Stimulated activated CD8-positive, alpha-beta memory T cell treated with anti-CD3 and anti-CD28 coated beads, Interleukin-7, amount 100 ng/mL, for 1 hour (primary cell): ENCODE results near the gene MTMR4.
A peak's percentile ranks its signal among the peaks of the same experiment; 100 is the strongest.
"Not testable (repeated sequence)": the region's sequence is repeated elsewhere in the genome, so short reads cannot be mapped to it uniquely, and the experiment has no call there.

Experiments used
- DNase-seq, 2 donors: peaks; one replicate each; pipeline ENCODE4 v3.0.0-alpha.2; 2020; ENCODE audit warnings: low read depth in 2 of 2

MTMR4 gene

GRCh38 chr17:58525239-58525638, 10.8 kb upstream of the MTMR4 start:
- no peak for DNase-seq

- no peak for DNase-seq
Measured at GRCh38 chr17:58521680-58522079, 7.2 kb upstream of the MTMR4 start.

- no peak for DNase-seq
Measured at GRCh38 chr17:58520843-58521430, 6.5 kb upstream of the MTMR4 start.

GRCh38 chr17:58517928-58518609, 3.6 kb upstream of the MTMR4 start:
- DNase-seq = peak; percentile 96 to 98

- no peak for DNase-seq
Measured at GRCh38 chr17:58517378-58517927, 3.0 kb upstream of the MTMR4 start.

GRCh38 chr17:58516644-58517377, 2.4 kb upstream of the MTMR4 start:
- DNase-seq = no peak

- no peak for DNase-seq
Measured at GRCh38 chr17:58515286-58515685, 848 bp upstream of the MTMR4 start.

- no peak for DNase-seq
Measured at GRCh38 chr17:58514770-58515157, 326 bp upstream of the MTMR4 start.

GRCh38 chr17:58513267-58513964, 1.0 kb downstream of the MTMR4 start:
- DNase-seq = no peak

- DNase-seq = no peak
Measured at GRCh38 chr17:58510075-58510474, 4.4 kb downstream of the MTMR4 start.

- no peak for DNase-seq
Measured at GRCh38 chr17:58508341-58509067, 5.9 kb downstream of the MTMR4 start.

- no peak for DNase-seq
Measured at GRCh38 chr17:58507123-58507634, 7.3 kb downstream of the MTMR4 start.

- no peak for DNase-seq
Measured at GRCh38 chr17:58506354-58507080, 7.9 kb downstream of the MTMR4 start.

GRCh38 chr17:58504826-58505351, 9.5 kb downstream of the MTMR4 start:
- DNase-seq = no peak

GRCh38 chr17:58503866-58504265, 10.6 kb downstream of the MTMR4 start:
- no peak for DNase-seq

- not testable (repeated sequence) for DNase-seq
Measured at GRCh38 chr17:58503134-58503533, 11.3 kb downstream of the MTMR4 start.

- DNase-seq = no peak
Measured at GRCh38 chr17:58501451-58501850, 13.0 kb downstream of the MTMR4 start.

- DNase-seq = no peak
Measured at GRCh38 chr17:58498177-58498828, 16.1 kb downstream of the MTMR4 start.

- no peak for DNase-seq
Measured at GRCh38 chr17:58493506-58493905, 20.9 kb downstream of the MTMR4 start.
